Stimulated activated CD8-positive, alpha-beta memory T cell treated with anti-CD3 and anti-CD28 coated beads, Interleukin-12 subunit alpha, Interleukin-12 subunit beta, amount 100 ng/mL, for 4 hours (primary cell): ENCODE measurements around the gene PXDC1.
A peak's percentile ranks its signal among the peaks of the same experiment; 100 is the strongest.

Source experiments
- DNase-seq: peaks from one replicate; pipeline ENCODE4 v3.0.0-alpha.2; 2020; ENCODE audit warnings: low read depth

PXDC1 gene

GRCh38 chr6:3746696-3747095 lies 4.8 kb downstream of the PXDC1 start:
- DNase-seq, result no peak

- DNase-seq, result no peak
Measured at GRCh38 chr6:3746119-3746691, 5.3 kb downstream of the PXDC1 start.

GRCh38 chr6:3745566-3746118 lies 5.9 kb downstream of the PXDC1 start:
- DNase-seq, result no peak

- DNase-seq, result no peak
Measured at GRCh38 chr6:3744901-3745470, 6.5 kb downstream of the PXDC1 start.

GRCh38 chr6:3744211-3744900 lies 7.2 kb downstream of the PXDC1 start:
- no peak for DNase-seq

GRCh38 chr6:3743541-3743940 lies 8.0 kb downstream of the PXDC1 start:
- no peak for DNase-seq

- DNase-seq, result peak; percentile 73
Measured at GRCh38 chr6:3742426-3743344, 8.8 kb downstream of the PXDC1 start.

GRCh38 chr6:3742076-3742425 lies 9.5 kb downstream of the PXDC1 start:
- no peak for DNase-seq

- DNase-seq, result no peak
Measured at GRCh38 chr6:3741477-3741871, 10.0 kb downstream of the PXDC1 start.

GRCh38 chr6:3740551-3741476 lies 10.7 kb downstream of the PXDC1 start:
- no peak for DNase-seq

GRCh38 chr6:3739311-3739897 lies 12.1 kb downstream of the PXDC1 start:
- DNase-seq, result no peak

- no peak for DNase-seq
Measured at GRCh38 chr6:3738381-3739131, 13.0 kb downstream of the PXDC1 start.

- no peak for DNase-seq
Measured at GRCh38 chr6:3737831-3738210, 13.7 kb downstream of the PXDC1 start.

GRCh38 chr6:3737149-3737830 lies 14.2 kb downstream of the PXDC1 start:
- no peak for DNase-seq

GRCh38 chr6:3735029-3735605 lies 16.4 kb downstream of the PXDC1 start:
- DNase-seq, result no peak

GRCh38 chr6:3734023-3734422 lies 17.5 kb downstream of the PXDC1 start:
- DNase-seq, result no peak

- DNase-seq, result no peak
Measured at GRCh38 chr6:3733321-3733925, 18.1 kb downstream of the PXDC1 start.

- DNase-seq, result no peak
Measured at GRCh38 chr6:3732345-3733141, 19.0 kb downstream of the PXDC1 start.
